K562 (cell line): ENCODE measurements around the gene KLHDC7B. TPM values are rescaled to one million over a fixed set of nuclear protein-coding genes. Genes with fewer than 3 reads are reported as not detected.
A peak's percentile ranks its signal among the peaks of the same experiment; 100 is the strongest.

ENCODE experiments used
- DMBX1 ChIP-seq: fragments of 250-450 bp; sonication (Bioruptor Pico); IDR thresholded peaks from 2 replicates; pipeline ENCODE4 v1.8.0; 2022; ENCODE audit warnings: inconsistent platforms, mild to moderate bottlenecking, moderate library complexity, borderline replicate concordance
- NR2C2 ChIP-seq, 2 experiments: fragments of 200-800 bp in 1 of 2; sonication (Bioruptor generic) in 1 of 2; sonication (generic) in 1 of 2; formaldehyde crosslinking in 1 of 2; IDR thresholded peaks; 2 replicates each; pipeline versions ENCODE4 v1.6.1 to v1.8.0; 2016 to 2022; ENCODE audit warnings: mild to moderate bottlenecking in 1 of 2, missing compliant biosample characterization in 1 of 2, missing genetic modification characterization in 1 of 2, missing genetic modification reagents in 1 of 2
- OTX1 ChIP-seq: fragments of 450-650 bp; formaldehyde crosslinking; IDR thresholded peaks from 2 replicates; pipeline ENCODE4 v1.4.0; 2022; ENCODE audit warnings: mild to moderate bottlenecking
- SNIP1 ChIP-seq: fragments of 450-650 bp; IDR thresholded peaks from 2 replicates; pipeline ENCODE4 v1.7.1; 2017; ENCODE audit warnings: low read depth, mild to moderate bottlenecking
- ZNF133 ChIP-seq: fragments of 250-450 bp; sonication (Bioruptor Pico); IDR thresholded peaks from 2 replicates; pipeline ENCODE4 v1.4.0; 2020; ENCODE audit warnings: mild to moderate bottlenecking
- ZNF282 ChIP-seq: sonication (generic); formaldehyde crosslinking; IDR thresholded peaks from 2 replicates; pipeline ENCODE4 v1.8.1; 2023; ENCODE audit warnings: missing genetic modification reagents
- ZNF41 ChIP-seq: fragments of 250-450 bp; sonication (Bioruptor Pico); conservative IDR thresholded peaks from 2 replicates; pipeline ENCODE4 v1.4.0; 2020; ENCODE audit warnings: mild to moderate bottlenecking
- polyA plus RNA-seq, 8 experiments: library from polyadenylated mRNA; depleted of rRNA in 4 of 8; stranded (reverse) in 5 of 8; unstranded in 3 of 8; fragments of >200 nt; fragmentation: Nextera tagmentation in 2 of 8; fragmentation: Illumina TruSeq in 1 of 8; extraction: Ambion mirVana in 2 of 8; extraction: Trizol in 1 of 8; gene quantifications; 2 replicates each; pipeline versions ENCODE4 v1.2.1 to v1.2.3, GENCODE V29; 2011 to 2014; ENCODE audit warnings: inconsistent platforms in 1 of 8, missing spikeins in 1 of 8
- total RNA-seq, 7 experiments: library from RNA; depleted of rRNA in 6 of 7; stranded (reverse); fragments of >200 nt in 6 of 7; fragmentation: Illumina TruSeq in 2 of 7; extraction: Trizol in 2 of 7; gene quantifications; 2 replicates each; pipeline versions ENCODE4 v1.2.1 to v1.2.3, GENCODE V29; 2011 to 2021; ENCODE audit warnings: low replicate concordance in 1 of 7
- TF ChIP-seq, protein P1 (sequence below), 2 experiments: fragments of 450-650 bp; formaldehyde crosslinking in 1 of 2; IDR thresholded peaks; 2 replicates each; pipeline versions ENCODE4 v1.4.0 to v1.6.1; 2014 to 2020; ENCODE audit warnings: mild to moderate bottlenecking in 2 of 2, borderline replicate concordance in 1 of 2, low read depth in 1 of 2
- TF ChIP-seq, protein P2 (sequence below): fragments of 450-650 bp; formaldehyde crosslinking; IDR thresholded peaks from 2 replicates; pipeline ENCODE4 v1.4.0; 2020; ENCODE audit warnings: mild to moderate bottlenecking, mixed read lengths
- TF ChIP-seq, protein P3 (sequence below): sonication (generic); formaldehyde crosslinking; IDR thresholded peaks from 2 replicates; pipeline ENCODE4 v1.8.0; 2022; ENCODE audit warnings: mild to moderate bottlenecking, missing genetic modification reagents, borderline replicate concordance
- TF ChIP-seq, protein P4 (sequence below): sonication (generic); formaldehyde crosslinking; IDR thresholded peaks from 2 replicates; pipeline ENCODE4 v1.5.0; 2020; ENCODE audit warnings: missing genetic modification reagents
- TF ChIP-seq, protein P5 (sequence below): sonication (generic); formaldehyde crosslinking; IDR thresholded peaks from 2 replicates; pipeline ENCODE4 v1.8.1; 2023; ENCODE audit warnings: mild to moderate bottlenecking, missing genetic modification reagents

KLHDC7B gene
- total and polyA plus RNA-seq, 9 of the 15 experiments (the other 6 are each of a cell fraction or from before 2014, with no cell fraction given) = 0.04 to 0.22 (median 0.05) TPM; not detected in 4

DNA sequence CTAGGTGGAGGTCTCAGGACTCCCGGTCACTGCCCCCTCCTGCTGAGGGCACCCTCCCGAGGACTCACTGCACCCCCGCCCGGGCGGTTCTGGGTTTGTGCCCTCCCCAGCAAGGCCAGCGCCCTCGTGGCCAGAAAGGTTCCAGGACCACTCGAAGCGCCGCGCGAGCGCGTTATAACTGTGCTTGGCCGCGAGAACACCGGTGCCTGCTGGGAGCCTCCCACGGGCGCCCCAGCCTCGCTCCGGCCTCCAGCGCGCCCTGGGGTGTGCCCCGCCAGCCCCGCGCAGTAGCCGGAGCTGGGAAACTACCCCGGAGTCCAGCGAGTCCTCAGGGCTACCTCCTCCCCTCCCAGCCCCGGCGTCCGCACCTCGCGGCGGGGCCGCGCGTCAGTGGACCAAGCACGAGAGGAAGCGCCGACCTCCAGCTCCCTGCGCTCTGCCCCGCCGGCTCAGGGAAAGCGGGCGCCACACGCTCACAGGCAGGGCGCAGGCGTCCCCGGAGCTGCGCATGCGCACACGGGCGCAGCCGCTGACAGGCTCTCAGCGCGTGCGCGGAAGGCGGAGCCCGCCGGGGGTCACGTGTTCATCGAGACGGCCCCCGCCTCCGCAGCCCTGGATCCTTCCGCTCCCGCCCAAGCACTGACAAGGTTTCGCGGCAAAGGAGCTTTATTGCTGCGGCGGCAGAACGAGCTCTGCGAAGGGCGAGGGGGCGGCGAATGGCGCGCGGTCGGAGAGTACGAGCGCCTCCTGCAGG lies 20.4 kb upstream of the KLHDC7B start, which contains the start of gene SCO2 (continued):
- TF ChIP-seq, protein P1, sequence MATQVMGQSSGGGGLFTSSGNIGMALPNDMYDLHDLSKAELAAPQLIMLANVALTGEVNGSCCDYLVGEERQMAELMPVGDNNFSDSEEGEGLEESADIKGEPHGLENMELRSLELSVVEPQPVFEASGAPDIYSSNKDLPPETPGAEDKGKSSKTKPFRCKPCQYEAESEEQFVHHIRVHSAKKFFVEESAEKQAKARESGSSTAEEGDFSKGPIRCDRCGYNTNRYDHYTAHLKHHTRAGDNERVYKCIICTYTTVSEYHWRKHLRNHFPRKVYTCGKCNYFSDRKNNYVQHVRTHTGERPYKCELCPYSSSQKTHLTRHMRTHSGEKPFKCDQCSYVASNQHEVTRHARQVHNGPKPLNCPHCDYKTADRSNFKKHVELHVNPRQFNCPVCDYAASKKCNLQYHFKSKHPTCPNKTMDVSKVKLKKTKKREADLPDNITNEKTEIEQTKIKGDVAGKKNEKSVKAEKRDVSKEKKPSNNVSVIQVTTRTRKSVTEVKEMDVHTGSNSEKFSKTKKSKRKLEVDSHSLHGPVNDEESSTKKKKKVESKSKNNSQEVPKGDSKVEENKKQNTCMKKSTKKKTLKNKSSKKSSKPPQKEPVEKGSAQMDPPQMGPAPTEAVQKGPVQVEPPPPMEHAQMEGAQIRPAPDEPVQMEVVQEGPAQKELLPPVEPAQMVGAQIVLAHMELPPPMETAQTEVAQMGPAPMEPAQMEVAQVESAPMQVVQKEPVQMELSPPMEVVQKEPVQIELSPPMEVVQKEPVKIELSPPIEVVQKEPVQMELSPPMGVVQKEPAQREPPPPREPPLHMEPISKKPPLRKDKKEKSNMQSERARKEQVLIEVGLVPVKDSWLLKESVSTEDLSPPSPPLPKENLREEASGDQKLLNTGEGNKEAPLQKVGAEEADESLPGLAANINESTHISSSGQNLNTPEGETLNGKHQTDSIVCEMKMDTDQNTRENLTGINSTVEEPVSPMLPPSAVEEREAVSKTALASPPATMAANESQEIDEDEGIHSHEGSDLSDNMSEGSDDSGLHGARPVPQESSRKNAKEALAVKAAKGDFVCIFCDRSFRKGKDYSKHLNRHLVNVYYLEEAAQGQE (IDR thresholded peaks at IDR 0.05; ENCODE audit: borderline replicate concordance) = peak; percentile 86
- TF ChIP-seq, protein P1 (CRISPR knock-in tag; IDR thresholded peaks at IDR 0.05; ENCODE audit: low read depth) = no peak
- TF ChIP-seq NR2C2 (CRISPR knock-in tag; IDR thresholded peaks at IDR 0.05) (no peak), NR2C2 (tag; IDR thresholded peaks at IDR 0.05) (peak; percentile 39; the same call in 1 of the 2 replicates), ZNF133 (CRISPR knock-in tag) (no peak), ZNF282 (no peak), OTX1 (no peak), ZNF41 (CRISPR knock-in tag) (no peak), SNIP1 (no peak), DMBX1 (CRISPR knock-in tag) (no peak)
- TF ChIP-seq, protein P2, sequence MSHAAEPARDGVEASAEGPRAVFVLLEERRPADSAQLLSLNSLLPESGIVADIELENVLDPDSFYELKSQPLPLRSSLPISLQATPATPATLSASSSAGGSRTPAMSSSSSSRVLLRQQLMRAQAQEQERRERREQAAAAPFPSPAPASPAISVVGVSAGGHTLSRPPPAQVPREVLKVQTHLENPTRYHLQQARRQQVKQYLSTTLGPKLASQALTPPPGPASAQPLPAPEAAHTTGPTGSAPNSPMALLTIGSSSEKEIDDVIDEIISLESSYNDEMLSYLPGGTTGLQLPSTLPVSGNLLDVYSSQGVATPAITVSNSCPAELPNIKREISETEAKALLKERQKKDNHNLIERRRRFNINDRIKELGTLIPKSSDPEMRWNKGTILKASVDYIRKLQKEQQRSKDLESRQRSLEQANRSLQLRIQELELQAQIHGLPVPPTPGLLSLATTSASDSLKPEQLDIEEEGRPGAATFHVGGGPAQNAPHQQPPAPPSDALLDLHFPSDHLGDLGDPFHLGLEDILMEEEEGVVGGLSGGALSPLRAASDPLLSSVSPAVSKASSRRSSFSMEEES (CRISPR knock-in tag) = peak; percentile 98
- TF ChIP-seq, protein P3, sequence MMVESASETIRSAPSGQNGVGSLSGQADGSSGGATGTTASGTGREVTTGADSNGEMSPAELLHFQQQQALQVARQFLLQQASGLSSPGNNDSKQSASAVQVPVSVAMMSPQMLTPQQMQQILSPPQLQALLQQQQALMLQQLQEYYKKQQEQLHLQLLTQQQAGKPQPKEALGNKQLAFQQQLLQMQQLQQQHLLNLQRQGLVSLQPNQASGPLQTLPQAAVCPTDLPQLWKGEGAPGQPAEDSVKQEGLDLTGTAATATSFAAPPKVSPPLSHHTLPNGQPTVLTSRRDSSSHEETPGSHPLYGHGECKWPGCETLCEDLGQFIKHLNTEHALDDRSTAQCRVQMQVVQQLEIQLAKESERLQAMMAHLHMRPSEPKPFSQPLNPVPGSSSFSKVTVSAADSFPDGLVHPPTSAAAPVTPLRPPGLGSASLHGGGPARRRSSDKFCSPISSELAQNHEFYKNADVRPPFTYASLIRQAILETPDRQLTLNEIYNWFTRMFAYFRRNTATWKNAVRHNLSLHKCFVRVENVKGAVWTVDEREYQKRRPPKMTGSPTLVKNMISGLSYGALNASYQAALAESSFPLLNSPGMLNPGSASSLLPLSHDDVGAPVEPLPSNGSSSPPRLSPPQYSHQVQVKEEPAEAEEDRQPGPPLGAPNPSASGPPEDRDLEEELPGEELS (CRISPR knock-in tag) = 0 out of 2 replicates have a peak, but pooled peaks have one; percentile 38
- TF ChIP-seq, protein P4, sequence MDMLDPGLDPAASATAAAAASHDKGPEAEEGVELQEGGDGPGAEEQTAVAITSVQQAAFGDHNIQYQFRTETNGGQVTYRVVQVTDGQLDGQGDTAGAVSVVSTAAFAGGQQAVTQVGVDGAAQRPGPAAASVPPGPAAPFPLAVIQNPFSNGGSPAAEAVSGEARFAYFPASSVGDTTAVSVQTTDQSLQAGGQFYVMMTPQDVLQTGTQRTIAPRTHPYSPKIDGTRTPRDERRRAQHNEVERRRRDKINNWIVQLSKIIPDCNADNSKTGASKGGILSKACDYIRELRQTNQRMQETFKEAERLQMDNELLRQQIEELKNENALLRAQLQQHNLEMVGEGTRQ (CRISPR knock-in tag) = peak; percentile 97
- TF ChIP-seq, protein P5, sequence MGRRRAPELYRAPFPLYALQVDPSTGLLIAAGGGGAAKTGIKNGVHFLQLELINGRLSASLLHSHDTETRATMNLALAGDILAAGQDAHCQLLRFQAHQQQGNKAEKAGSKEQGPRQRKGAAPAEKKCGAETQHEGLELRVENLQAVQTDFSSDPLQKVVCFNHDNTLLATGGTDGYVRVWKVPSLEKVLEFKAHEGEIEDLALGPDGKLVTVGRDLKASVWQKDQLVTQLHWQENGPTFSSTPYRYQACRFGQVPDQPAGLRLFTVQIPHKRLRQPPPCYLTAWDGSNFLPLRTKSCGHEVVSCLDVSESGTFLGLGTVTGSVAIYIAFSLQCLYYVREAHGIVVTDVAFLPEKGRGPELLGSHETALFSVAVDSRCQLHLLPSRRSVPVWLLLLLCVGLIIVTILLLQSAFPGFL (CRISPR knock-in tag) = no peak
